DOHH2 (cell line): ENCODE data around the gene FTCD.
"Not testable (repeated sequence)": the region's sequence is repeated elsewhere in the genome, so short reads cannot be mapped to it uniquely, and the experiment has no call there.

ENCODE experiments used
- H3F3A ChIP-seq: fragments of 200-600 bp; sonication (generic), shearing (Covaris generic); 2 replicates; pipeline ENCODE4 v1.6.0; 2016; ENCODE audit warnings: antibody characterized with exemption, mild to moderate bottlenecking; ENCODE audit not compliant: control insufficient read depth, insufficient read depth
- H3K27ac ChIP-seq: fragments of 200-600 bp; sonication (generic); 2 replicates; pipeline ENCODE4 v1.5.1; 2014; ENCODE audit warnings: low read depth, mild to moderate bottlenecking, low read length, moderate library complexity
- H3K27me3 ChIP-seq: fragments of 200-600 bp; sonication (generic); 2 replicates; pipeline ENCODE4 v1.6.1; 2014; ENCODE audit warnings: mild to moderate bottlenecking, low read length, mixed read lengths; ENCODE audit not compliant: control insufficient read depth
- H3K36me3 ChIP-seq: fragments of 200-600 bp; sonication (generic); 2 replicates; pipeline ENCODE4 v1.6.1; 2014; ENCODE audit warnings: mild to moderate bottlenecking, low read length, moderate library complexity, mixed read lengths; ENCODE audit not compliant: control insufficient read depth
- H3K4me1 ChIP-seq: fragments of 200-600 bp; sonication (generic); 2 replicates; pipeline ENCODE4 v1.6.1; 2014; ENCODE audit warnings: mild to moderate bottlenecking, low read length, mixed read lengths; ENCODE audit not compliant: control insufficient read depth
- H3K4me2 ChIP-seq: fragments of 200-600 bp; sonication (generic); 2 replicates; pipeline ENCODE4 v1.6.0; 2014; ENCODE audit warnings: mild to moderate bottlenecking, low read length, moderate library complexity
- H3K4me3 ChIP-seq: fragments of 200-600 bp; sonication (generic); 2 replicates; pipeline ENCODE4 v1.5.1; 2014; ENCODE audit warnings: mild to moderate bottlenecking, low read length, mixed read lengths
- H3K79me2 ChIP-seq: fragments of 200-600 bp; sonication (generic); 2 replicates; pipeline ENCODE4 v1.6.1; 2014; ENCODE audit warnings: mild to moderate bottlenecking, low read length, mixed read lengths; ENCODE audit not compliant: control insufficient read depth
- H3K9me2 ChIP-seq: fragments of 200-600 bp; sonication (generic); replicated peaks from 2 replicates; pipeline ENCODE4 v1.6.1; 2014; ENCODE audit warnings: mild to moderate bottlenecking, low read length, mixed read lengths; ENCODE audit not compliant: control insufficient read depth
- H3K9me3 ChIP-seq: fragments of 200-600 bp; sonication (generic); 2 replicates; pipeline ENCODE4 v1.6.1; 2014; ENCODE audit warnings: antibody characterized with exemption, low read length, mixed read lengths; ENCODE audit not compliant: control insufficient read depth, insufficient read depth
- H4K20me1 ChIP-seq: fragments of 200-600 bp; sonication (generic); 2 replicates; pipeline ENCODE4 v1.6.0; 2014; ENCODE audit warnings: low read depth, mild to moderate bottlenecking, antibody characterized with exemption, low read length, moderate library complexity; ENCODE audit not compliant: control insufficient read depth, insufficient read depth
- EZH2phosphoT487 ChIP-seq: fragments of 200-600 bp; sonication (generic); IDR thresholded peaks from 2 replicates; pipeline ENCODE4 v1.6.1; 2017; ENCODE audit warnings: borderline replicate concordance, mild to moderate bottlenecking, antibody characterized with exemption, low read length, moderate library complexity, mixed read lengths
- TF ChIP-seq, protein P1 (sequence below): fragments of 200-600 bp; sonication (generic); IDR thresholded peaks from one replicate; pipeline ENCODE4 v1.5.1; 2014; ENCODE audit warnings: antibody characterized with exemption, mild to moderate bottlenecking, low read depth, low read length; ENCODE audit not compliant: poor library complexity, severe bottlenecking

FTCD gene

DNA sequence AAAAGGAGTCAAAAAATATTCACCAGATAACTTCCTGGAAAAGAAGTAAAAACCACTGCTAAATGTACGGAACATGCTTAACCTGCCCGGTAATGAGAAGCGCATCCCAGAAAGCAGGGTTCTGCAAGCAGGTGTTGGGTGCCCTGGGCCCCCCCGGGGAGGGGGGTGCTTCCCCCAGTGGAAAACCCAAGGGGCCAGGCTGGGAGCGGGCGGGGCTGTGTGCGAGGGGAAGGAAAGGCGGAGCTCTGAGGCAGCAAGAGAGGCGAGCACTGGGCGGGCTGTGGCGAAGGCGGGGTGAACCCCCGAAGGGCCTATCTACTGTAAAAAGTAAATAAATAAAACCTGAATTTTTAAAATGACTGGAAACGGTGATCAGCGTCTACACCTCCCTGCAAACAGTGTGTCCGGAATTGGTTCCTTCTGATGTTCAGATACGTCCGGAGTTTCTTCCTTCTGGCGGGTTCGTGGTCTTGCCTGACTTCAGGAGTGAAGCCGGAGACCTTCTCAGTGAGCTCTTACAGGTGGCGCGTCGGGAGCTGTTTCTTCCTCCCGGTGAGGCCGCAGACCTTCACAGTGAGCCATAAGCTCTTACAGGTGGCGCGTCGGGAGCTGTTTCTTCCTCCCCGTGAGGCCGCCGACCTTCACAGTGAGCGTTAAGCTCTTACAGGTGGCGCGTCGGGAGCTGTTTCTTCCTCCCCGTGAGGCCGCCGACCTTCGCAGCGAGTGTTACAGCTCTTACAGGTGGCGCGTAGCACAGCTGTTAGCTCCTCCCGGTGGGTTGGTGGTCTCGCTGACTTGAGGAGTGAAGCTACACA is 13.4 kb downstream of the FTCD start:
- Histone ChIP-seq H3K4me2 (no peak overlapping the region), H3K27ac (no peak overlapping the region), H3K4me3 (no peak overlapping the region), H3K79me2 (no peaks in the 10 kb centered on the region), H3K9me2 (no peaks in the 10 kb centered on the region), H4K20me1 (no peaks in the 10 kb centered on the region), H3K27me3 (no peaks in the 10 kb centered on the region), H3F3A (no peaks in the 10 kb centered on the region), H3K4me1 (no peaks in the 10 kb centered on the region), H3K36me3 (no peaks in the 10 kb centered on the region), H3K9me3 (peaks cover 5% of the 10 kb centered on the region; the same call in 1 of the 2 replicates)
- TF ChIP-seq, protein P1, sequence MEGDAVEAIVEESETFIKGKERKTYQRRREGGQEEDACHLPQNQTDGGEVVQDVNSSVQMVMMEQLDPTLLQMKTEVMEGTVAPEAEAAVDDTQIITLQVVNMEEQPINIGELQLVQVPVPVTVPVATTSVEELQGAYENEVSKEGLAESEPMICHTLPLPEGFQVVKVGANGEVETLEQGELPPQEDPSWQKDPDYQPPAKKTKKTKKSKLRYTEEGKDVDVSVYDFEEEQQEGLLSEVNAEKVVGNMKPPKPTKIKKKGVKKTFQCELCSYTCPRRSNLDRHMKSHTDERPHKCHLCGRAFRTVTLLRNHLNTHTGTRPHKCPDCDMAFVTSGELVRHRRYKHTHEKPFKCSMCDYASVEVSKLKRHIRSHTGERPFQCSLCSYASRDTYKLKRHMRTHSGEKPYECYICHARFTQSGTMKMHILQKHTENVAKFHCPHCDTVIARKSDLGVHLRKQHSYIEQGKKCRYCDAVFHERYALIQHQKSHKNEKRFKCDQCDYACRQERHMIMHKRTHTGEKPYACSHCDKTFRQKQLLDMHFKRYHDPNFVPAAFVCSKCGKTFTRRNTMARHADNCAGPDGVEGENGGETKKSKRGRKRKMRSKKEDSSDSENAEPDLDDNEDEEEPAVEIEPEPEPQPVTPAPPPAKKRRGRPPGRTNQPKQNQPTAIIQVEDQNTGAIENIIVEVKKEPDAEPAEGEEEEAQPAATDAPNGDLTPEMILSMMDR, result no peak
- TF ChIP-seq EZH2phosphoT487, result no peak

DNA sequence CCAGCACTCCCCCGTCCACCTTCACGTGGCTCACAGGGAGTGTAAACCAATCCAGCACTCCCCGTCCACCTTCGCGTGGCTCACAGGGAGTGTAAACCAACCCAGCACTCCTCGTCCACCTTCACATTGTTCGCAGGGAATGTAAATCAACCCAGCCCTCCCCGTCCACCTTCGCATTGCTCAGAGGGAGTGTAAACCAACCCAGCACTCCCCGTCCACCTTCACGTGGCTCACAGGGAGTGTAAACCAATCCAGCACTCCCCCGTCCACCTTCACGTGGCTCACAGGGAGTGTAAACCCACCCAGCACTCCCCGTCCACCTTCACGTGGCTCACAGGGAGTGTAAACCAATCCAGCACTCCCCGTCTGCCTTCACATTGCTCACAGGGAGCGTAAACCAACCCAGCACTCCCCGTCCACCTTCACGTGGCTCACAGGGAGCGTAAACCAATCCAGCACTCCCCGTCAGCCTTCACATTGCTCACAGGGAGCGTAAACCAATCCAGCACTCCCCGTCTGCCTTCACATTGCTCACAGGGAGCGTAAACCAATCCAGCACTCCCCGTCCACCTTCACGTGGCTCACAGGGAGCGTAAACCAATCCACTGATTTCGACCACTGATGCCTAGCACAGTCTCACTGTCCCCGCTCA is 14.9 kb downstream of the FTCD start:
- H3K4me1 ChIP-seq, H3K4me3 ChIP-seq, H4K20me1 ChIP-seq, H3K9me2 ChIP-seq, H3K9me3 ChIP-seq, H3K27me3 ChIP-seq, H3K4me2 ChIP-seq, H3K27ac ChIP-seq, H3K36me3 ChIP-seq, H3F3A ChIP-seq, H3K79me2 ChIP-seq: not testable (repeated sequence)

DNA sequence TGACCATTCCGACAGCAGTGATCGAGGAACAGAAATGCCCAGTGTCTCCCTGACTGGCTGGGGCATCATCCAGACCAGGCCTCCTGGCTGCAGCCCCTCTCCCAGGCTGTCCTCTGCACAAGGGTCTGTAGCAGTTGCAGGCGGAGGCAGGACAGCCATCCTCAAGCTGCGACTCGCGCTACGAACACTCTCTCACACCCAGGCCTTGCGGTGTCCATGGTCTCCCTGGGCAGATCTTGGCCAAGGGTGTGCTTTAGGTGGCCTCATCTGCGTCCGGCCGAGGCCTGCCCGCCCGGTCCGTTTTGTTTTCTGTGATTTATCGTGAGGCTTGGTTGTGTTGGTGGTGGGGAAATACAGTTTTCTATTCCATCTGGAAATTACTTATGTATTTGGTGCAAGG is 15.7 kb downstream of the FTCD start:
- H3K9me2 ChIP-seq, result no peaks in the 10 kb centered on the region
- H4K20me1 ChIP-seq, result no peaks in the 10 kb centered on the region
- H3K4me2 ChIP-seq, result no peak overlapping the region
- no peaks in the 10 kb centered on the region for H3K4me1 ChIP-seq
- H3K79me2 ChIP-seq, result no peaks in the 10 kb centered on the region
- no peak overlapping the region for H3K4me3 ChIP-seq
- H3F3A ChIP-seq, result no peaks in the 10 kb centered on the region
- H3K9me3 ChIP-seq, result peaks cover under 1% of the 10 kb centered on the region; the same call in 1 of the 2 replicates
- no peak for TF ChIP-seq EZH2phosphoT487
- TF ChIP-seq, protein P1, result no peak
- H3K27ac ChIP-seq, result no peak overlapping the region
- no peaks in the 10 kb centered on the region for H3K36me3 ChIP-seq
- H3K27me3 ChIP-seq, result no peaks in the 10 kb centered on the region

DNA sequence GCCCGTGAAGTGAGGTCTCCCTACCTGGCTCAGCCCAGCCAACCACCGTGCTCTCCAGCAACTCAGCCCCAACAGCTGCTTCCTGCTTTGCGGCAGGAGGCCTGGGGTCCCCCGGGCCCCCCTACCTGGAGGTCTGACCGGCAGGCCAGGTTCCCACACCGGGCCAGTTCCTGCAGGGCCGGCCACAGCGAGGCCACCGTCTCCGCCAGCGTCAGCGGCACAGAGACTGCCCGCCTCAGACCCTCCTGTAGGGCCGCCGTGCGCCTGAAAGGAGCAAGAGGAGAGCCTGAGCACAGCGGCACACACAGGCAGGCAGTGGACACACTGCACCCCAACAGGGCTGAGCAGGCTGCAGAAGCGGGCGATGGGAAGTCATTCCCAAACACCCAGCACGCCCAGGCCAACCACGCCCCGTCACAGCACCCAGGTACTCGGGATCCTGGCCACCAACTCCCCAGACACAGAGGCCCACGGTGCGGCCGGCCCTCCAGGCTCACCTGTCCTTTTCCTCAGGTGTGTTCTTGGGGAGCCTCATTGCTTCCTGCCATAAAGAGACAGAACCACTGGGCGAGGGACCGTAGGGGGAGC is 16.9 kb downstream of the FTCD start:
- TF ChIP-seq EZH2phosphoT487, result no peak
- TF ChIP-seq, protein P1, result no peak
- Histone ChIP-seq H3K4me1 (no peaks in the 10 kb centered on the region), H4K20me1 (no peaks in the 10 kb centered on the region), H3K9me3 (no peaks in the 10 kb centered on the region), H3K27me3 (no peaks in the 10 kb centered on the region), H3F3A (no peaks in the 10 kb centered on the region), H3K36me3 (no peaks in the 10 kb centered on the region), H3K4me2 (no peak overlapping the region), H3K79me2 (no peaks in the 10 kb centered on the region), H3K27ac (no peak overlapping the region), H3K9me2 (no peaks in the 10 kb centered on the region), H3K4me3 (no peak overlapping the region)
